ENCODE data around the gene NEK2.

GRCh38 chr1:211627259-211627658, 48.2 kb downstream of the NEK2 start:
- TF ChIP-seq CTCF (IDR thresholded peaks at IDR 0.05), result no peak
- TF ChIP-seq EZH2 (IDR thresholded peaks at IDR 0.05; ENCODE audit: borderline replicate concordance, insufficient read depth, low read depth, low read length, poor library complexity, severe bottlenecking), result no peak

All from B cell (primary cell).